ENCODE results near the gene SLC15A4. TPM values are rescaled to one million over a fixed set of nuclear protein-coding genes. Genes with fewer than 3 reads are reported as not detected.

SLC15A4 gene
- total and polyA plus RNA-seq, 2 donors (not counting 3 experiments of a cell fraction or from before 2014, with no cell fraction given), result 19.6 to 24.5 TPM

DNA sequence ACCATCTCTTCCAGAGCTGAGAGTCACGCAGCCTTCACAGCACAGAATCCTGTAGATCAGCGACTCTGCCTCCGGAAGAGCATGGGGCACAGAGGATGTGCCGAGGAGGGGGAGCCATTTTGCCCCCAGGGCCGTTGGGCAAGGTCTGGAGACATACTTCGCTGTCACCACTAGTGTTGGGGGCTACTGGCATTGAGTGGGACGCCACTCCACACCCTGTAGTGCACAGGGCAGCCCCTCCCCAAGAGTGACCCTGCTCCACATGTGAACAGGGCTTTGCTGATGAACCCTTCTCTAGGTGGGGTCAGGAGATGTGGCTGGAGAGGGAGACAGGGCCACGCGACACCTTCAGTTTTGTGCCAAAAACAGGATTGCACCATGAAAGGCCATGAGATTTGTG lies 35.6 kb upstream of the SLC15A4 start:
- H3K9me1 ChIP-seq (replicated peaks; ENCODE audit: control insufficient read depth, extremely low read depth, insufficient read depth, low read length), result no peaks in the 10 kb centered on the region
- no TSS peak for BruUV-seq (replicated peaks)
- H3K79me2 ChIP-seq (ENCODE audit: control insufficient read depth, insufficient read depth, low read length), result no peaks in the 10 kb centered on the region
- dilution Hi-C loops (cut with MboI; ENCODE audit: extremely low pct_ligation_motif_present, low sequenced_read_pairs), result no loop called here
- no peaks in the 10 kb centered on the region for H3K9me3 ChIP-seq (replicated peaks; ENCODE audit: control insufficient read depth, insufficient read depth, low read length)
- no peak overlapping the region for H3K4me2 ChIP-seq (ENCODE audit: insufficient read depth, low read length)
- H3K27me3 ChIP-seq (ENCODE audit: control insufficient read depth in 2 of 2, insufficient read depth in 2 of 2, low read length in 2 of 2), result no peaks in the 10 kb centered on the region
- H3K9ac ChIP-seq (replicated peaks; ENCODE audit: extremely low read depth, insufficient read depth, low read length), result no peak overlapping the region
- intact Hi-C loops (cut with micrococcal nuclease), result no loop called here
- no peaks in the 10 kb centered on the region for H3K36me3 ChIP-seq (ENCODE audit: control insufficient read depth in 2 of 2, extremely low read depth in 1 of 2, insufficient read depth in 2 of 2, low read length in 2 of 2)
- FAIRE-seq (no peak), DNase-seq (ENCODE audit: low read depth, low spot score) (no peak)
- TF ChIP-seq EZH2 (IDR thresholded peaks at IDR 0.05; ENCODE audit: borderline replicate concordance, low read depth, low read length, severe bottlenecking), result no peak
- no peak for TF ChIP-seq GATA2 (IDR thresholded peaks at IDR 0.05; ENCODE audit: insufficient read depth, insufficient read length, low read depth, low read length)
- no peaks in the 10 kb centered on the region for H3K4me1 ChIP-seq (ENCODE audit: control insufficient read depth, extremely low read depth, insufficient read depth, low read length)
- no peak overlapping the region for H3K4me3 ChIP-seq (replicated peaks in 1 of 3; ENCODE audit: insufficient read depth in 1 of 3, low read depth in 1 of 3, low read length in 3 of 3)
- CTCF ChIA-PET, result no interaction called here
- POLR2A ChIA-PET, result no interaction called here
- H2AFZ ChIP-seq (ENCODE audit: low read depth, low read length), result no peak overlapping the region
- no peaks in the 10 kb centered on the region for H4K20me1 ChIP-seq (replicated peaks; ENCODE audit: control insufficient read depth, extremely low read depth, insufficient read depth, low read length)
- H3K27ac ChIP-seq (ENCODE audit: insufficient read depth, low read depth, low read length), result no peak overlapping the region

DNA sequence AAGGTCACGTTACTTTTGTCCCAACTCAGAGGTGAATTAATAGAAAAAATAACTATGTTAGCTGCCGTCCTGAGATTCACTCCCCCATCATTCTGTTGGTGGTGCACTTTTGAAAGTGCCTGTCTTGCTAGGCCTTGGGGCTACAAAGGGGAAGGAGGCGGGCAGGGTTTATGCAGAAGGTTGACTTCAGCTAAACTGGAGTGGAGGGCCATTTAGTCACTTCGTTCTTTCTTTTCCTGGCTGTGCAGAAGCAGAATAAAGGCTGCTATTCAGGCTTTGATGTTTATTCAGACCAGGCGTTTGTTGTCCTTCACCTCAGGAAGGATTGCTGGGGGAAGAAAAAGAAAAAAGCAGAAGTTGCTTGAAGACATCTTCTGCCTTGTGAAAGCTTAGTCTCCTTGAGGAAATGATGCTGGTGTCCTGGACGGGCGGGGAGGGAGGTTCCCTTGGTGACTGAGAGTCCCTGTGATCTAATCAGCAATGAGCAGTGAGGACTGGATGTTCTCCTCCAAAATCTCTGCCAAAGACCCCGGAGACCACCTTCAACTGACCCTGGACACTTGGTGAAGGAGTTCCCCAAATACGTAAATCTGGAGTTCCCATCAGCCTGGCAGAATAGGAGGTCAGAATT lies 33.5 kb upstream of the SLC15A4 start:
- intact Hi-C loops (cut with micrococcal nuclease), result no loop called here
- H3K79me2 ChIP-seq (ENCODE audit: control insufficient read depth, insufficient read depth, low read length), result no peaks in the 10 kb centered on the region
- H3K9me1 ChIP-seq (replicated peaks; ENCODE audit: control insufficient read depth, extremely low read depth, insufficient read depth, low read length), result no peaks in the 10 kb centered on the region
- POLR2A ChIA-PET, result no interaction called here
- no peak for FAIRE-seq
- DNase-seq (ENCODE audit: low read depth, low spot score), result no peak
- no peaks in the 10 kb centered on the region for H4K20me1 ChIP-seq (replicated peaks; ENCODE audit: control insufficient read depth, extremely low read depth, insufficient read depth, low read length)
- no peak overlapping the region for H3K4me2 ChIP-seq (ENCODE audit: insufficient read depth, low read length)
- dilution Hi-C loops (cut with MboI; ENCODE audit: extremely low pct_ligation_motif_present, low sequenced_read_pairs), result no loop called here
- H3K4me1 ChIP-seq (ENCODE audit: control insufficient read depth, extremely low read depth, insufficient read depth, low read length), result no peaks in the 10 kb centered on the region
- H2AFZ ChIP-seq (ENCODE audit: low read depth, low read length), result no peak overlapping the region
- no peaks in the 10 kb centered on the region for H3K9me3 ChIP-seq (replicated peaks; ENCODE audit: control insufficient read depth, insufficient read depth, low read length)
- CTCF ChIA-PET, result no interaction called here
- no TSS peak for BruUV-seq (replicated peaks)
- no peak overlapping the region for H3K4me3 ChIP-seq (replicated peaks in 1 of 3; ENCODE audit: insufficient read depth in 1 of 3, low read depth in 1 of 3, low read length in 3 of 3)
- TF ChIP-seq GATA2 (IDR thresholded peaks at IDR 0.05; ENCODE audit: insufficient read depth, insufficient read length, low read depth, low read length), result no peak
- TF ChIP-seq, protein P1, sequence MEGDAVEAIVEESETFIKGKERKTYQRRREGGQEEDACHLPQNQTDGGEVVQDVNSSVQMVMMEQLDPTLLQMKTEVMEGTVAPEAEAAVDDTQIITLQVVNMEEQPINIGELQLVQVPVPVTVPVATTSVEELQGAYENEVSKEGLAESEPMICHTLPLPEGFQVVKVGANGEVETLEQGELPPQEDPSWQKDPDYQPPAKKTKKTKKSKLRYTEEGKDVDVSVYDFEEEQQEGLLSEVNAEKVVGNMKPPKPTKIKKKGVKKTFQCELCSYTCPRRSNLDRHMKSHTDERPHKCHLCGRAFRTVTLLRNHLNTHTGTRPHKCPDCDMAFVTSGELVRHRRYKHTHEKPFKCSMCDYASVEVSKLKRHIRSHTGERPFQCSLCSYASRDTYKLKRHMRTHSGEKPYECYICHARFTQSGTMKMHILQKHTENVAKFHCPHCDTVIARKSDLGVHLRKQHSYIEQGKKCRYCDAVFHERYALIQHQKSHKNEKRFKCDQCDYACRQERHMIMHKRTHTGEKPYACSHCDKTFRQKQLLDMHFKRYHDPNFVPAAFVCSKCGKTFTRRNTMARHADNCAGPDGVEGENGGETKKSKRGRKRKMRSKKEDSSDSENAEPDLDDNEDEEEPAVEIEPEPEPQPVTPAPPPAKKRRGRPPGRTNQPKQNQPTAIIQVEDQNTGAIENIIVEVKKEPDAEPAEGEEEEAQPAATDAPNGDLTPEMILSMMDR (IDR thresholded peaks at IDR 0.05; ENCODE audit: extremely low read depth in 1 of 2, insufficient read depth in 1 of 2, low read depth in 1 of 2, low read length in 2 of 2), result no peak
- no peak for TF ChIP-seq POLR2A (IDR thresholded peaks at IDR 0.05; ENCODE audit: low read depth, low read length)
- no peak for TF ChIP-seq EZH2 (IDR thresholded peaks at IDR 0.05; ENCODE audit: borderline replicate concordance, low read depth, low read length, severe bottlenecking)
- no peak for TF ChIP-seq JUN (IDR thresholded peaks at IDR 0.05; ENCODE audit: borderline replicate concordance, insufficient read depth, insufficient read length, low read depth)
- no peak for TF ChIP-seq MYC (IDR thresholded peaks at IDR 0.05; ENCODE audit: low read depth, low read length)
- TF ChIP-seq, protein P2, sequence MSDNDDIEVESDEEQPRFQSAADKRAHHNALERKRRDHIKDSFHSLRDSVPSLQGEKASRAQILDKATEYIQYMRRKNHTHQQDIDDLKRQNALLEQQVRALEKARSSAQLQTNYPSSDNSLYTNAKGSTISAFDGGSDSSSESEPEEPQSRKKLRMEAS (IDR thresholded peaks at IDR 0.05; ENCODE audit: insufficient read depth, insufficient read length), result no peak
- no peak overlapping the region for H3K27ac ChIP-seq (ENCODE audit: insufficient read depth, low read depth, low read length)
- H3K9ac ChIP-seq (replicated peaks; ENCODE audit: extremely low read depth, insufficient read depth, low read length), result no peak overlapping the region
- H3K36me3 ChIP-seq (ENCODE audit: control insufficient read depth in 2 of 2, extremely low read depth in 1 of 2, insufficient read depth in 2 of 2, low read length in 2 of 2), result no peaks in the 10 kb centered on the region
- H3K27me3 ChIP-seq (ENCODE audit: control insufficient read depth in 2 of 2, insufficient read depth in 2 of 2, low read length in 2 of 2), result peaks cover 0 to 2% of the 10 kb centered on the region in 2 experiments

Measured in endothelial cell of umbilical vein (primary cell).